Measurements from ENCODE around the gene CLIC4. TPM values are rescaled to one million over a fixed set of nuclear protein-coding genes. Genes with fewer than 3 reads are reported as not detected.
"Not testable (repeated sequence)": the region's sequence is repeated elsewhere in the genome, so short reads cannot be mapped to it uniquely, and the experiment has no call there.

CLIC4 gene
- total and polyA plus RNA-seq, 11 donors, result 111 to 917 (median 387) TPM

DNA sequence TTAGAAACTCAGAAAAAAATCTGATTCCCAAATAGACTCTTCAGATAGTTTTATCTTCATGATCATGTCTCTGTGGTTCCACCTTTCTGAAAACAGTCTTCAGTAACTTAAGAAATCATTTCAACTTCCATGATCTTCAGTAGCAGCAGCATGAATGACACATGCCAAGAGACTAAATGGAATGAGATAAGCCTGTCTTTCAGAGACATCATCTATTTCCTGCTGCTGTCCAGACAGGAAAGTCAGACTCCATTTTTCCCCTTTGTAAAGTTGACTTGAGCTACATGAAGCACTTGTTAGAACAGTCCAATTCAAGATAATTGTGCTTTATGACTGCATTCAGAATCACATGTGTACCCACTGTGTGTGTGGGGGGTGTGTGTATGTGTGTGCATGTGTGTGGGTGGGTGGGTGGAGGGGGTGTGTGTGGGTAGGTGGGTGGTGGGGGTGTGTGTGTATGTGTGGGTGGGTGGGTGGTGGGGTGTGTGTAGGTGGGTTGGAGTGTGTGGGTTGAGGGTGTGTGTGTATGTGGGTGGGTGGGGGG, 58.8 kb downstream of the CLIC4 start:
- ATAC-seq (peak in 2 of 4 donors; percentile 25 to 30), DNase-seq (no peak)
- Histone ChIP-seq H3K4me3 (no peak overlapping the region), H3K36me3 (peaks cover 0 to 8% (median 0%) of the 10 kb centered on the region in 9 donors), H3K9me3 (no peaks in the 10 kb centered on the region), H3K27ac (peak overlapping the region in 7 of 12 donors; percentile 8 to 85 (median 35)), H3K4me1 (peaks cover 7 to 74% (median 54%) of the 10 kb centered on the region in 12 donors), H3K27me3 (no peaks in the 10 kb centered on the region)
- intact Hi-C loops (cut with DNase I), result loop anchor here in 1 of 10 donors (5.0 kb wide), 1 partner anchor 57 kb away; the partner anchor contains the start of gene CLIC4
- TF ChIP-seq POLR2A (IDR thresholded peaks at IDR 0.05) (no peak), CTCF (IDR thresholded peaks at IDR 0.05) (no peak)

- intact Hi-C loops (cut with DNase I), result no loop called here
These were observed 60.5 kb downstream of the CLIC4 start for GRCh38 chr1:24805534-24806301.

GRCh38 chr1:24806588-24806987, 61.3 kb downstream of the CLIC4 start:
- peak overlapping the region in 9 of 12 donors; percentile 6 to 59 (median 26) for H3K27ac ChIP-seq
- intact Hi-C loops (cut with DNase I), result no loop called here
- WGBS, 4 donors, result 57 to 64% (median 59%) methylated on average over 2 of the region's 2 CpGs
- H3K4me1 ChIP-seq, result peaks cover 11 to 84% (median 57%) of the 10 kb centered on the region in 12 donors
- no peak for TF ChIP-seq POLR2A (IDR thresholded peaks at IDR 0.05)
- no peak for TF ChIP-seq CTCF (IDR thresholded peaks at IDR 0.05)
- ATAC-seq, result no peak
- no peak overlapping the region for H3K4me3 ChIP-seq
- DNase-seq, result no peak
- no peaks in the 10 kb centered on the region for H3K27me3 ChIP-seq
- peaks cover 0 to 8% (median 0%) of the 10 kb centered on the region in 9 donors for H3K36me3 ChIP-seq
- H3K9me3 ChIP-seq, result no peaks in the 10 kb centered on the region

More at GRCh38 chr1:24805534-24806301, 60.5 kb downstream of the CLIC4 start:
- H3K9me3 ChIP-seq, result no peaks in the 10 kb centered on the region
- no peaks in the 10 kb centered on the region for H3K27me3 ChIP-seq
- TF ChIP-seq POLR2A (IDR thresholded peaks at IDR 0.05) (no peak), CTCF (IDR thresholded peaks at IDR 0.05) (no peak)
- peaks cover 0 to 8% (median 0%) of the 10 kb centered on the region in 9 donors for H3K36me3 ChIP-seq
- no peak overlapping the region for H3K4me3 ChIP-seq
- peak in 3 of 4 donors; percentile 49 to 71 (median 69) for ATAC-seq
- peak in 1 of 5 donors; percentile 60 for DNase-seq
- WGBS, 4 donors, result 35 to 42% (median 38%) methylated on average over 5 of the region's 5 CpGs
- H3K27ac ChIP-seq, result peak overlapping the region in 10 of 12 donors; percentile 2 to 59 (median 26)
- peaks cover 11 to 91% (median 64%) of the 10 kb centered on the region in 12 donors for H3K4me1 ChIP-seq

GRCh38 chr1:24811494-24811893, 66.2 kb downstream of the CLIC4 start:
- DNase-seq; H3K27me3 ChIP-seq; ATAC-seq; intact Hi-C loops (cut with DNase I); H3K4me3 ChIP-seq; H3K27ac ChIP-seq; H3K9me3 ChIP-seq: not testable (repeated sequence)
- Histone ChIP-seq H3K4me1 (peaks cover 4 to 51% (median 23%) of the 10 kb centered on the region in 12 donors), H3K36me3 (peaks cover 0 to 30% (median 21%) of the 10 kb centered on the region in 9 donors)
- 95 to 99% (median 99%) methylated on average over 3 of the region's 3 CpGs for WGBS, 4 donors

DNA sequence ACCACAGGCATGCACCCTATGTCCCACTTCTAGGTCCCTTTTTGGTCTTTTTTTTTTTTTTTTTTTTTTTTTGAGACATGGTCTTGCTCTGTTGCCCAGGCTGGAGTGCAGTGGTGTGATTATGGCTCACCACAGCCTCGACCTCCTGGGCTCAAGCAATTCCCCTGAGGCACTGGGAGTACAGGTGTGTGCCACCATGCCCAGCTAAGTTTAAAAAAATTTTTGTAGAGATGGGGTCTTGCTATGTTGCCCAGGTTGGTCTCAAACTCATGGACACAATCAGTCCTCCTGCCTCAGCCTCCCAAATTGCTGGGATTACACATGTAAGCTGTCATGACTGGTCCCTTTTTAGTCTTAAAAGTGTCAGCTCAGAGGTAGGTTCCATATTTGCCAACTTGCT, 75.0 kb downstream of the CLIC4 start:
- not testable (repeated sequence) for DNase-seq, H3K9me3 ChIP-seq, H3K27me3 ChIP-seq, H3K4me3 ChIP-seq, ATAC-seq
- Histone ChIP-seq H3K27ac (peak overlapping the region in 1 of 12 donors; percentile 23), H3K4me1 (peaks cover 0 to 32% (median 7%) of the 10 kb centered on the region in 12 donors), H3K36me3 (peaks cover 0 to 41% (median 14%) of the 10 kb centered on the region in 9 donors)
- WGBS, 4 donors, result 84 to 100% (median 88%) methylated on average over 1 of the region's 1 CpG
- intact Hi-C loops (cut with DNase I), result loop anchor here in 3 of 10 donors (5.0 to 10.0 kb wide), 3 partner anchors 38 to 75 kb away; partner anchors contain the start of gene CLIC4 (in 1 of the 3)
